Fibroblast of skin of abdomen (primary cell): ENCODE data around the gene PWP2.
"Not testable (repeated sequence)": the region's sequence is repeated elsewhere in the genome, so short reads cannot be mapped to it uniquely, and the experiment has no call there.

Experiments used
- DNase-seq: peaks from one replicate; pipeline ENCODE4 v3.0.0-alpha.2; 2013

PWP2 gene

GRCh38 chr21:44139787-44140551 lies 32.8 kb downstream of the PWP2 start:
- not testable (repeated sequence) for DNase-seq

- not testable (repeated sequence) for DNase-seq
These were observed 33.3 kb downstream of the PWP2 start for GRCh38 chr21:44140552-44140932.

GRCh38 chr21:44142470-44142869 lies 35.3 kb downstream of the PWP2 start:
- DNase-seq: not testable (repeated sequence)

- DNase-seq: not testable (repeated sequence)
These were observed 36.2 kb downstream of the PWP2 start for GRCh38 chr21:44143380-44143779.

- not testable (repeated sequence) for DNase-seq
These were observed 36.8 kb downstream of the PWP2 start for GRCh38 chr21:44143996-44144395.

- not testable (repeated sequence) for DNase-seq
These were observed 37.8 kb downstream of the PWP2 start for GRCh38 chr21:44144784-44145602.

GRCh38 chr21:44145616-44146015 lies 38.4 kb downstream of the PWP2 start:
- not testable (repeated sequence) for DNase-seq

- DNase-seq: not testable (repeated sequence)
These were observed 39.9 kb downstream of the PWP2 start for GRCh38 chr21:44147108-44147507.

- not testable (repeated sequence) for DNase-seq
These were observed 43.1 kb downstream of the PWP2 start for GRCh38 chr21:44150255-44150654.

GRCh38 chr21:44153214-44153888 lies 46.2 kb downstream of the PWP2 start:
- not testable (repeated sequence) for DNase-seq

GRCh38 chr21:44153889-44154228 lies 46.7 kb downstream of the PWP2 start:
- DNase-seq: not testable (repeated sequence)

GRCh38 chr21:44154816-44155230 lies 47.6 kb downstream of the PWP2 start:
- not testable (repeated sequence) for DNase-seq

- DNase-seq: not testable (repeated sequence)
These were observed 48.2 kb downstream of the PWP2 start for GRCh38 chr21:44155231-44155993.

- not testable (repeated sequence) for DNase-seq
These were observed 48.8 kb downstream of the PWP2 start for GRCh38 chr21:44155994-44156380.

- DNase-seq: not testable (repeated sequence)
These were observed 50.4 kb downstream of the PWP2 start for GRCh38 chr21:44157439-44158081.

- not testable (repeated sequence) for DNase-seq
These were observed 50.9 kb downstream of the PWP2 start for GRCh38 chr21:44158082-44158468.

GRCh38 chr21:44159349-44160297 lies 52.4 kb downstream of the PWP2 start:
- DNase-seq: not testable (repeated sequence)

GRCh38 chr21:44160298-44160672 lies 53.1 kb downstream of the PWP2 start:
- DNase-seq: not testable (repeated sequence)

- not testable (repeated sequence) for DNase-seq
These were observed 53.6 kb downstream of the PWP2 start for GRCh38 chr21:44160821-44161220.

- not testable (repeated sequence) for DNase-seq
These were observed 56.0 kb downstream of the PWP2 start for GRCh38 chr21:44163167-44163653.
